Measurements from ENCODE around the gene NHEJ1.

DNA sequence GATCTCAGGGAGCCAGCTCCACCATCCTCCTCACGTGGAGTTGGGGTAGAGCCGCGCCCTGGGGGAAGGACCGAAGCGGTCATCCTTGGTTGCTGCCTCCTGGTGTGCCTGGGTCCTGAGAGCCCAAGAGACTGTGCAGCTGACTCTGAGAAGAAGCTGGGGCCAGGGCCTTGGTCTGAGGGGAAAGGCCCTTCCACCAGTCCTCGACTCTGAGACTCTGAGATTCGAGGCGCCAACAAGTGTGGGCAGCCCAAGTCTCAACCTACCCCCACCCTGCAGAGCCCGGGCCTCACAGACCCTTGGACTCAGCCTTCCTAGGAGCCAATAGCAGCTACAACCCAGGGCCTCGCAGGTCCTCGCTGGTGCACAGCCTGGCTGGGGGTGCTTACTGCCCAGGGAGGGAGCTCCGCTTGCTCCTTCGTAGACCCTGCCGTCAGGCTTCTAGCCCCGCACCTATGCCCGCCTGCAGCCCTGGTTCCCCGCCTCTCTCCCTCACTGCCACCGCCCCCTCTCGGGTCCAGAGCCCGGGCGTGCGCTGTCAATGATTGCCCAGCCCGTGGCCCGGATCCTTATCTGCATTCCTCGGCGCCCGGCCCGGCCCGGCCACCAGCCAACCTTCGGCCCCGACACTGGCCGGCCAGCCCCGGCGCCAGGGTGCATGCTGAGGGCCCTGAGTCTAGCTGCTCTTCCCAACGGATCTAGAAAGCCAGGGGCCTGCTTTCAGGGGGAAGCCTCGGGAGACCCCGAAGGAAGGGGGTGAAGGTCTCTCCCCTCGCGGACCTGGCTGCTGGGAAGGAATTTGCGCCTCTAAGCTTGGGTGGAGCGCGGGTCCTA lies 101.9 kb downstream of the NHEJ1 start:
- peak; percentile 84 for TF ChIP-seq GATA2 (IDR thresholded peaks at IDR 0.05; ENCODE audit: low read depth, low read length)
- TF ChIP-seq GATA3 (IDR thresholded peaks at IDR 0.05; ENCODE audit: low read depth, low read length): no peak

Measured in SH-SY5Y (cell line).